PFSK-1 (cell line): ENCODE measurements around the gene TTC28.

Source experiments
- FOXP2 ChIP-seq: optimal IDR thresholded peaks from 2 replicates; pipeline ENCODE3; 2011; ENCODE audit warnings: borderline replicate concordance, control low read depth, inconsistent platforms; ENCODE audit not compliant: insufficient read depth; ENCODE audit errors: extremely low read length, extremely low read depth
- POLR2AphosphoS5 ChIP-seq: IDR thresholded peaks from 2 replicates; pipeline ENCODE4 v1.6.1; 2012; ENCODE audit warnings: low read depth, mild to moderate bottlenecking, control low read depth, low read length, moderate library complexity
- REST ChIP-seq, 2 experiments: IDR thresholded peaks; 2 replicates each; pipeline versions ENCODE4 v1.6.1 to v1.8.0; 2011 to 2012; ENCODE audit warnings: low read depth in 2 of 2, low read length in 2 of 2, control low read depth in 1 of 2, inconsistent platforms in 1 of 2, mild to moderate bottlenecking in 1 of 2, moderate library complexity in 1 of 2; ENCODE audit not compliant: insufficient read depth in 1 of 2
- SIN3A ChIP-seq: IDR thresholded peaks from 2 replicates; pipeline ENCODE4 v1.6.1; 2012; ENCODE audit warnings: mild to moderate bottlenecking, low read length, moderate library complexity, borderline replicate concordance; ENCODE audit not compliant: insufficient read depth
- TAF1 ChIP-seq: IDR thresholded peaks from 2 replicates; pipeline ENCODE4 v1.6.1; 2012; ENCODE audit warnings: low read length, control low read depth, borderline replicate concordance; ENCODE audit not compliant: insufficient read depth

- no peak for TF ChIP-seq TAF1
- TF ChIP-seq POLR2AphosphoS5: no peak
- TF ChIP-seq REST (IDR thresholded peaks at IDR 0.05; ENCODE audit: insufficient read depth in 1 of 2, low read depth in 2 of 2, low read length in 2 of 2): no peak
- no peak for TF ChIP-seq SIN3A
- TF ChIP-seq FOXP2: no peak
Observed at GRCh38 chr22:28619236-28619635, 60.4 kb downstream of the TTC28 start.
